Renal cortex interstitium (tissue), 11 donors: ENCODE results near the gene HNRNPA2B1. TPM values are rescaled to one million over a fixed set of nuclear protein-coding genes. Genes with fewer than 3 reads are reported as not detected.
"Not testable (repeated sequence)": the region's sequence is repeated elsewhere in the genome, so short reads cannot be mapped to it uniquely, and the experiment has no call there.

ENCODE experiments used
- DNase-seq, 11 donors: peaks; one replicate each; pipeline ENCODE4 v3.0.0-alpha.2; 2013; ENCODE audit warnings: low read depth in 9 of 11, low spot score in 4 of 11; ENCODE audit errors: extremely low read depth in 1 of 11
- polyA plus RNA-seq, 3 donors: library from polyadenylated mRNA; unstranded; fragments of 120-200 nt; gene quantifications; one replicate each; pipeline ENCODE4 v1.2.1, GENCODE V29; 2013; ENCODE audit not compliant: insufficient read length in 3 of 3

Gene HNRNPA2B1
- polyA plus RNA-seq, 3 donors, result 1,554 to 1,791 (median 1,582) TPM

GRCh38 chr7:26189697-26190096, 10.8 kb downstream of the HNRNPA2B1 start:
- no peak for DNase-seq

- DNase-seq, result no peak
These were observed 11.5 kb downstream of the HNRNPA2B1 start for GRCh38 chr7:26188957-26189541.

- no peak for DNase-seq
These were observed 12.2 kb downstream of the HNRNPA2B1 start for GRCh38 chr7:26188206-26188956.

- DNase-seq, result no peak
These were observed 13.0 kb downstream of the HNRNPA2B1 start for GRCh38 chr7:26187380-26188205.

- DNase-seq, result no peak
These were observed 13.9 kb downstream of the HNRNPA2B1 start for GRCh38 chr7:26186364-26187311.

GRCh38 chr7:26185844-26186180, 14.7 kb downstream of the HNRNPA2B1 start:
- no peak for DNase-seq

- DNase-seq, result no peak
These were observed 15.3 kb downstream of the HNRNPA2B1 start for GRCh38 chr7:26185131-26185843.

- DNase-seq, result not testable (repeated sequence)
These were observed 16.1 kb downstream of the HNRNPA2B1 start for GRCh38 chr7:26184281-26185101.

GRCh38 chr7:26183545-26184280, 16.8 kb downstream of the HNRNPA2B1 start:
- no peak for DNase-seq

- DNase-seq, result no peak
These were observed 17.8 kb downstream of the HNRNPA2B1 start for GRCh38 chr7:26182706-26183105.

GRCh38 chr7:26182283-26182682, 18.3 kb downstream of the HNRNPA2B1 start:
- no peak for DNase-seq

GRCh38 chr7:26181474-26182227, 18.9 kb downstream of the HNRNPA2B1 start:
- no peak for DNase-seq

- no peak for DNase-seq
These were observed 19.8 kb downstream of the HNRNPA2B1 start for GRCh38 chr7:26180792-26181198.

GRCh38 chr7:26179826-26180497, 20.6 kb downstream of the HNRNPA2B1 start:
- no peak for DNase-seq

- DNase-seq, result no peak
These were observed 21.1 kb downstream of the HNRNPA2B1 start for GRCh38 chr7:26179422-26179821.
